NCI-H345 treated with DMSO at 0.1 percent for 48 hours (cell line): ENCODE data around the gene FLYWCH1.
"Not testable (repeated sequence)": the region's sequence is repeated elsewhere in the genome, so short reads cannot be mapped to it uniquely, and the experiment has no call there.

Source experiments
- DNase-seq: peaks from one replicate; lab custom pipeline; 2025; ENCODE audit not compliant: unreplicated experiment; lab: John Stamatoyannopoulos, UW

FLYWCH1 gene

GRCh38 chr16:2898831-2899563 is 12.7 kb upstream of the FLYWCH1 start:
- DNase-seq = no peak

DNA sequence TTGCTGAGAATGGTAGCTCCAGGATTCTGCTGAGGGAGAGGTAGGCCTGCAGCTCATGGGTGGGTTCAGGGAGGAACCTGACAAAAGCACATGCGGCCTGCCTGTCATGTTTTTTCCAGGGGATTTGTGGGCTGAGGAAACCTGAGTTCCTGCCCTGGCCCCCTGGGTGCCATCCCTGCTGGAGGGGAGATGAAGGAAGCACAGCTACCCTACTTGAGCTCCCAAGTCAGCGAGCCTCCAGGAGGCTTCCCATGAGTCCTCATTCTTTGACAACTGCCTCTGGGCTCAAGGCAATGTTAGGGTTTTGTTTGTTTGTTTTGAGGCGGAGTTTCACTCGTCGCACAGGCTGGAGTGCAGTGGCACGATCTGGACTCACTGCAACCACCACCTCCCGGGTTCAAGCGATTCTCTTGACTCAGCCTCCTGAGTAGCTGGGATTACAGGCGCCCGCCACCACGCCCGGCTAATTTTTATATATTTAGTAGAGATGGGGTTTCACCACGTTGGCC is 12.1 kb upstream of the FLYWCH1 start:
- DNase-seq = no peak

DNA sequence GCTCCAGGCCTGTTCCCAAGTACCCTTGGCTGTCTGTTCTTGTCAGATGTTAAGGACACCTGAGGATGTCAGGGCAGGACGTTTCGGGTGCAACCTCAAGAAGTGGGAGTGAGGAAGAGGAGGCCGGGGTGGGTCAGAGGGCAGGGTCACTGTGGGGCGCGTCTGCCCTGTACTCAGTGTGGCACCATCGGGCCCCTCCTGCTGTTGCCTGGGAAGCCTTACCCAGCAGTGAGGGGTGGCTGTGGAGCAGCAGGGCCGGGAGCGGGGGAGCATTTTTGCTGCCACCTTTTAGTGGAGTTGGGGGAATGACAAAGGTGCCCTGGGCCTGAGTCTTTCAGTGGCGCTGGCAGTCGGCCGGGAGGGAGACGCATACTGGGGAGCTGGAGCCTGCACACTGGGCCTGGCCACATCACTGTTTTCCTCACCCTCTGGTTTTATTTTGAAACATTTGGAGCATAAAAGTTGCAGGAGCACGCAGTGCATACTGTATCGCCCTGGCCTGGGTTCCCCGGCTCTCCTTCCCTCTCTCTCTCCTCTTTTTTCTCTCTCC is 11.1 kb upstream of the FLYWCH1 start:
- DNase-seq = no peak

GRCh38 chr16:2902337-2903130 is 9.2 kb upstream of the FLYWCH1 start:
- no peak for DNase-seq

DNA sequence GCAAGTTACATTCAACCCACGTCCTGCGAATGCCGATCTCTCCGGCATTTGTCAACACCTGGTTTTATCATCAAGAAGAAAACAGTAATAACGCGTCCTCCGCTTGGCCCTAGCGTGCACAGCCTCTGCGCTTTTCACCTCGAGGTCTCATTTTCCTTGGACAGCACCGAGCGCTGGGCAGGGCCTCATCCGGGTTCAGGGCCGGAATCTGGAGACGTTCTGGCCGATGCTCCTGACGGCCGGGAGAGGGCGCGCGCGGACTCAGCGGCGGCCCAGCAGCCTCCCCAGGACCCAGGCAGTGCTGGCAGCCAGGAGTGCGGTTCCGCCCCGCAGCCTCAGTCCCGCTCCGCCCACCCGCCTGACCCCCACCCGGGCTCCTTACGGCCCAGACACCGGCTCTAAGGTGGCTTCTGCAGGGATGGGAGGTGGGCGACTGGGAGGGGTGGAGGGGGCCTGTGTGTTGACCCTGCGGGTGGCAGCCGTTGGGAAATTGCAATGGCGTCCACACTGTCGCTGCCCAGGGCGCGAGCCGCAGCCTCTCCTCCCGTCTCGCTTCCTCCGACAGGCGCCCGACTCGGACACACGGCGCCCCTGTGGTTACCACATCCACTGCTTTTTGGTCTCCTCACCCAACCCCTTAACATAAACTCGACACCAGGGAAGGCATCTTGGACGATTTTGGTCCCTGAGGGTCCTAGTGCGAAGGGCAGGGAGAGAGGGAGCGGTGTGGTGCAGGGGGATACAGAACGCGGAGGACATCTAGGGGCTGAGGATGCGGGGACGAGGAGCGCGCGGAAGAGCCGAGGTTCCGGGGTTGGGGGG is 7.4 kb upstream of the FLYWCH1 start:
- peak; percentile 66 for DNase-seq

DNA sequence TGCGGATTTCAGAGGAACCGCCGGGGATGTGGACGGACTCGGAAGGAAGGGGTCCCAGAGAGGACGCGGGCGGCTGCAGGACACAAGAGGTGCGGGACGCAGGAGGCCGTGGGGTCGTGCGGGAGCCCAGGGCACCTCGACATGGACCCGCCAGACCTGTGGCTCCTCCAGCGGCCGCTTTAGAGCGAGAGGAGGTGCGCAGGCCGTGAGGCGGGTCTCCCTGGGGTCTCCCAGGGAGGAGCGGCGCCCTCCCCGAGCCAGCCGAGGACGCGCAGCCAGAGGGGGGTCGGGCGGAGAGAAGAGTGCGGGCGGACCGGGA is 6.8 kb upstream of the FLYWCH1 start:
- DNase-seq = no peak

- peak; percentile 98 for DNase-seq
Measured at GRCh38 chr16:2905241-2905987, 6.3 kb upstream of the FLYWCH1 start.

DNA sequence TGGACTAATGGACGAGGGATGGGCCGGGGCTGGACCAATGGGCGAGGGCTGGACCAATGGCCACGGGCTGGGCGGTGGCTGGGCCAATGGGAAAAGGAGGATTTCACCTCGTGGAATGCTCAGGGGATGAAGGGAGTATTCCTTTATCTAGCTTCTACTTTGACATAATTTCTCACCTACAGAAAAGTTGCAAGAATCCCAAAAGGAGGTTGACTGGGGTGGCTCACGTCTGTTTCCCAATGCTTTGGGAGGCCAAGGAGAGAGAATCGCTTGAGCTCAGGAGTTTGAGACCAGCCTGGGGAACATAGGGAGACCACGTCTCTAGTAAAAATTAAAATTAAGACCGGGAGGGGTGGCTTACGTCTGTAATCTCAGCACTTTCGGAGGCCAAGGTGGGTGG is 5.7 kb upstream of the FLYWCH1 start:
- no peak for DNase-seq

DNA sequence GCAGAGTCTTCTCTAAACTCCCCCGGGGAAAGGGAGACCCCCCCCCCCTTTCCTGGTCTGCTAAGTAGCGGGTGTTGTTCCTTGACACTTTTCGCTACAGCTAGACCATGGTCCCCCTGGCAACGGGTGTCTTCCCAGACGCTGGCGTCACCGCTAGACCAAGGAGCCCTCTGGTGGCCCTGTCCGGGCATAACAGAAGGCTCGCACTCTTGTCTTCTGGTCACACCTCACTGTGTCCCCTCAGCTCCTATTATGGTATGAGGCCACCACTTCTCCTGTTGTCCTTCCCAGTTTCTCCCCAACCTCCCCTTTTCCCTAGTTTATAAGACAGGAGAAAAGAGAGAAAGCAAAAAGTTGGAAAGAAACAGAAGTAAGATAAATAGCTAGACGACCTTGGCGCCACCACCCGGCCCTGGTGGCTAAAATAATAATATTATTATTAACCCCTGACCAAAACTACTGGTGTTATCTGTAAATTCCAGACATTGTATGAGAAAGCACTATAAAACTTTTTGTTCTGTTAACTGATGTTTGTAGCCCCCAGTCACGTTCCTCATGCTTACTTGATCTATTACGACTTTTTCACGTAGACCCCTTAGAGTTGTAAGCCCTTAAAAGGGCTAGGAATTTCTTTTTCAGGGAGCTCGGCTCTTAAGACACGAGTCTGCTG is 4.5 kb upstream of the FLYWCH1 start:
- DNase-seq = not testable (repeated sequence)

DNA sequence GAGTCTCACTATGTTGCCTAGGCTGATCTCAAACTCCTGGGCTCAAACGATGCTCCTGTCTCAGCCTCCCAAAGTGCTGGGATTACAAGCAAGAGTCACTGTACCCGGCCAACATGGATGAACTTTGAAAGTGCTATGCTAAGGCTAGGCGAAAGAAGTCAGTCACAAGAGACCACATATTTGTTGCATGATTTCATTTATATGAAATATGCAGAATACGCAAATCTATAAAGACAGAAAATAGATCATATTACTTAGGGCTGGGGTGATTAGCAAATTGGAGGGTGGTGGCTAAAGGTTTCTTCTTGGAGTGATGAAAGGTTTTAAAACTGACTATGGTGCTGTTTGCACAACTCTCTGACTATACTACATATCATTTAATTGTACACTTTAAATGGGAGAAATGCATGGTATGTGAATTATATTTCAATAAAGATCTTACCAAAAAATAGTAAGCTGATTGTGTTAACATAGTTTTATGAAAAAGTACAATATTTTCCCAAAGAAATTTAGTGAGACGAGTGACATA is 1.2 kb upstream of the FLYWCH1 start:
- DNase-seq = no peak

DNA sequence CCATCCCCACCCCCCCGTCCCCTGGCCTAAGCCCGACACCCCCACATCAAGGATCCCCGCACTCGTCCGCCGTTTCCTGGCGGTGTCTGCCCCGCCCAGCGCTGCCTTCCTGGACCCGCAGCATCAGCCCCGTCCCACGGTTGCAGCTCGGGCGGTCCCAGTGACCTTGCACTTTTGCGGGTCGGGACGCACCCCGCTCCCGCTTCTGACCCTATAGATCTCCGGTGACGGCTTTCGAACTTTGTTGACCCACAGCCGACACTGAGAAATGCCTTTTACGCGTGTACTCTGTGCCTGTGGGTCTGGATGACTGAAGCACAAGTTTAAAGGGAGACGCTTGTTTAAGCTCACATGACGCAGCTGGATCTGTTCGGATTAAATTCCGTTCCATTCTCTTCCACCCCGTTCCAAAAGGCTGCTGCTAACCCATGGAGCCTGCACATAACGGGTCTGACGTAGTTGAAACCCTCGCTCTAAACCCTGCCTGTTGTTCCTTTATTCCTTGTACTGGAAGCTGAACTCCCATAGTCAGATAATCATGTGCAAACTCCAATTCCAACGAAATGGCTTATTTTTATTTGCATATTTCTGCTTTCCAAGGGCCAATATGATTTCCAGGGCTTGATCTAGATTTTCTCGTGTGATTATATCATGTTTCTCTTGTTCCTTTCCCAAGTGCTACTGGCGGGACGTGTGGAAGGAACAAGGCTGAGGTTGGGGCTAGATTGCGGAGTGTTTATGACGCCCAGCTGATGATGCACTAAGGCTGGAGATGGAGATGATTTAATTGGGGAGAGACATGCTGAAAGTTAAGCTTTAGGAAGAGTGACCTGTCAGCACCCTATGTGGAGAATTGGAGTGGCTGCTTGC is 834 bp downstream of the FLYWCH1 start:
- DNase-seq = no peak

DNA sequence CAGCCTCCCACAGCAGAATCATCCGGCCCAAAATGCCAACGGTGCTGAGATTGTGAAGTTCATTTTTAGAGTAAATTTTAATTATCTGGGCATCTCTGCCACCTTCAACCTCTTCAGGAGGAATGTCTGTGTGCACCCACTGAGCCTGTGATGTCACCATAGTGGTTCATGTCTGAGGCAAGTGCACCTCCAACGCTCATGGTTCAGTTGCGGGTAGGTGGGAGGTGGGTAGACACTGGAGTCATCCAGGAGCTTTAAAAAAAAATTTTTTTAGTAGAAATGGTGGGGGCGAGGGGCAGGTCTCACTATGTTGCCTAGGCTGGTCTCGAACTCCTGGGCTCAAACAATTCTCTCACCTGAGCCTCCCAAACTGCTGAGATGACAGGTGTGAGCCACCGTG is 1.9 kb downstream of the FLYWCH1 start:
- DNase-seq = no peak

DNA sequence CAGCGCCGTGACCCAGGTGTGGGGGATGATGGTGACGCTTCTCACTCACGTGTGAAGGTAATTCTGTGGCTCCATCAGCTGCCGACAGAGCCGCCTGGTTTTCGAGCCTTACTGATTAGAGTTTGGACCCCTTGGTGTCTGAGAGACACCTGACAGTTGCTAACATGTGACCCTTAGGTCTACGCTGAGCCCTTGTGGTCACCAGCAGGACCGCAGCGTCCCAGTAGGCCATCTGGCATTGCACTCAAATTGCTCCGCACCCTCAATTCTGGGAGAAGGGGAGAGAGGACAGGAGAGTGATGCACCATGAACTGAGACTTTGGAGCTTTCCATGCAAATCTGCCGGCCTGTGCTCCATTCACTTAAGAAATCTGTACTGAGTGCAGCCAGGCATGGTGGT is 2.5 kb downstream of the FLYWCH1 start:
- no peak for DNase-seq

- no peak for DNase-seq
Measured at GRCh38 chr16:2915196-2915929, 3.6 kb downstream of the FLYWCH1 start.

- DNase-seq = peak; percentile 32
Measured at GRCh38 chr16:2919511-2920255, 8.0 kb downstream of the FLYWCH1 start.

DNA sequence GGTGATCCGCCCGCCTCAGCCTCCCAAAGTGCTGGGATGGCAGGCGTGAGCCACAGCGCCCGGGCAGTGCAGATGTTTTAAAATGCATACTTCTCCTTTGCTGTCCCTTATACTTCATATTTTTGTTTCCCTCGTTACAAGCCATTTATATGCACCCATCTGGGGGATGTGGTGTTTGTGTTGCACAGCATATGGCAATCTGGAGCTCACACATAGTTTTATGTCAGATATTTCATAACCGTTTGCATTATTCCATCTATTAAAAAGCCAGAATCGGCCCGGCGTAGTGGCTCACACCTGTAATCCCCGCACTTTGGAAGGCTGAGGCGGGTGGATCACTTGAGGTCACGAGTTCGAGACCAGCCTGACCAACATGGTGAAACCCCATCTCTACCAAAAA is 11.8 kb downstream of the FLYWCH1 start:
- no peak for DNase-seq
